Stimulated activated CD4-positive, alpha-beta T cell treated with anti-CD3 and anti-CD28 coated beads, Interleukin-1b, Interleukin-23, amount 100 ng/mL, for 48 hours (primary cell): ENCODE measurements around the gene CDC20B.

Source experiments
- DNase-seq: peaks from one replicate; pipeline ENCODE4 v3.0.0-alpha.2; 2020

CDC20B gene, protein sequence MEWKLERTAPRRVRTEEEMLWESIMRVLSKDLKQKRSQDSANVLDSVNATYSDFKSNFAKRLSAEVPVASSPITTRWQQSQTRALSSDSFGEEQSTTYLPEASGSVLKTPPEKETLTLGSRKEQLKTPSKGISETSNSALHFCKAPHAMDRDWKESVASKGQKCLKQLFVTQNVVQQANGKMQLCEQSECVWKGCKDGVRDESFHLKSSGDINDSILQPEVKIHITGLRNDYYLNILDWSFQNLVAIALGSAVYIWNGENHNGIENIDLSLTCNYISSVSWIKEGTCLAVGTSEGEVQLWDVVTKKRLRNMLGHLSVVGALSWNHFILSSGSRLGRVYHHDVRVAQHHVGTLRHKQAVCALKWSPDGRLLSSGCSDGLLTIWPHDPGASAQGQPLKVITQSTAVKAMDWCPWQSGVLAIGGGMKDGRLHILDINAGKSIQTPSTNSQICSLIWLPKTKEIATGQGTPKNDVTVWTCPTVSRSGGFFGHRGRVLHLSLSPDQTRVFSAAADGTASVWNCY

GRCh38 chr5:55172937-55173686 lies at the start of gene CDC20B:
TSS of gene CDC20B (minus strand) at chr5:55173177. CDS start at chr5:55173000, 177 bp downstream.
- DNase-seq, result peak; percentile 64

- no peak for DNase-seq
Measured at GRCh38 chr5:55222092-55222984, 49.4 kb upstream of the CDC20B start.

GRCh38 chr5:55220433-55221185 lies 47.6 kb upstream of the CDC20B start:
- no peak for DNase-seq

DNA sequence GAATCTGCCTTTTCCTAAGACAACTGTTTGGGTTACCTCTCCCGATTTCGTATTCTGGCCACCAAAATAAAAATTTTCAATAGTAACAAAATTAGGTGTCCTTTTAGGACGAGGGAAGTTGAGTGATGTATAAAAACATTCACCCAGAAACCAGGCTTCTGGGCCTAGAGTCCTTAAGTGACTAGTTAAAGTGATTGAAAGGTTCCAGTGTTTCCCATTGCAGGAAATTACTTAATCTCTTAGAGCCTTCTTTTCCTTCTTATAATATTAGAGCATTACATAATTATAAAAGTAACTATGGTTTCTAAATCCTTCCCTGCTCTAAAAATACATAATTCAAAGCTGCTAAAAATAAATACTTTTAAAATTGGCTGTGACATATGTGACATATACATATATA lies 46.8 kb upstream of the CDC20B start:
- no peak for DNase-seq

GRCh38 chr5:55218967-55219366 lies 46.0 kb upstream of the CDC20B start:
- no peak for DNase-seq

DNA sequence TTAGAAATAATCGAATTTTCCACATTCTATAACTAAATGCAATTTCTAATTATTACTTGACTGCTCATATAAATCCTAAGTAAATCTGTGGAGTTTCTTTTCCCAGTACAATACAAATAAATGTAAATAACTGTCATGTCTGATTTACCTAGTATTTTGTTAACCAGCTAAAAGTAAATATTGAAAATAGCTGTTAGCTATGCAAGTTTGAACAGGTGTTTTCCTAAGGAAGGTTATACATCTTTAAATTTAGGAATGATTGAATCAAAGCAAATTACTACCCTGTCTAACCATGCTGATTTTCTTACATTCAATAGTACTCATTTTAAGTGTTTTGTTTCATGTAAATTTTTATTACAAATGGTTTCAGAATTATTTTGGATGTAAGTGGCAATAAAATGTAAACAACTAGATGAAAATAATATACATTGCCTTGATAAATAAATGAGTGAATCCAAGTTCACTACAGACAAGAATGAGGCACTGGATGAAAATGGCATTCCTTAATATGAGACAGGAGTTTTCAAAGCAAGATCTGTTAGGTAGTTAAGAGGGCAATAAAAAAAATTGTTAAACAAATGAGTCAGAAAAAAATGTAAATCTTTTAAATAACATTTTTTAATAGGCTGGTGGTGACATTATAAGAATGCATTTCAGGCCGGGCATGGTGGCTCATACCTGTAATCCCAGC lies 38.4 kb upstream of the CDC20B start:
- DNase-seq, result no peak

GRCh38 chr5:55205001-55205400 lies 32.0 kb upstream of the CDC20B start:
- no peak for DNase-seq

DNA sequence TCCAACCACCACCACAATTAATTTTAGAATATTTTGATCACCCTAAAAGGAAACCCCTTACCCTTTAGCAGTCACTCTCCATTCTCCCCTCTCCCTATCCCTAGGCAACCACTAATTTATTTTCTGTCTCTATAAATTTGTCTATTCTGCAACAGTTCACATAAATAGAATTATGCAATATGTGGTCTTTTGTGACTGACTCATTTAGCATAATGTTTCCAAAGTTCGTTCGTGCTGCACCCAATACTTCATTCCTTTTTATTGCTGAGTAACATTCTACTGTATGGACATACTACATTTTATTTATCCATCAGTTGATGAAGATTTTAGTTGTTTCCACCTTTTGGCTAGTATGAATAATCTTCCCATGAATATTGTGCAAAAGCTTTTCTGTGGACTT lies 18.2 kb upstream of the CDC20B start:
- DNase-seq, result no peak

DNA sequence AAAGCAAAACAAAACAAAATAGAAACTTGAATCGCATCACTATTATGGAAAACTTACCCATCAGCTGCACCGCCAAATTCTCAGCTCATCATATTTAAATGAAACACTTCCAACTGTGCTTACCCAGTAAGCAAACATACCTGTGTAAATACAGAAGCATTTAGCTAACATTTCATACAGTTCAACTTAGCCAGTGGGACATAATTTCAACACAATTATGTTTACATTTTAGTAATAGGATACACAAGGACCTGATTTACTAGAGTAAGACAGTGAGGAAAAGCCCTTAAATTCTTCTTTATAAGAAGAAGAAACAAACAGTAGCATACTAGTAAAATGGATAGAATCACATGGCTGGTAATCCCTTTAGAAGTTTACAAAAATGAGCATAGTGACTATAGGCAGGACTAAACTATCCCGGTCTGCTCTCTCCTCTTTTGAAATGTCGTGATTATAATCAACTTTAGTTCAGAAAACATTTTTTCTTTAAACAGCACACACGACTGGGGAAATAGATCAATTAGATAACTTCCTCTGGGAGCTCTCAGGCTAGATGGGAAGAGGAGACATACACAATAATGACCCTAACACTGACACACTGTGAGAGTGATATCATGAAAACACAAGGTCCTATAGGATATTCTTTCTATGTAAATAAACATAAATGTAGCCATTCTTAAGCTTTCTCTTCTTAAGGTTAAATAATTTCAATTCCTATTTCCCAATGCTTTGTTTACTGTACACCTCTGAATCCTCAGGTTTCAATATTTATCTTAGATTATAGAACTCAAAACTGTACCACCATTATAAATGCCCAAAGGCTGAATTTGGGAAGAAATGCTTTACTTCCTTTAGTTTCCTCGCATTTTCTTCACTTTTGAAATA lies 15.9 kb upstream of the CDC20B start:
- no peak for DNase-seq

DNA sequence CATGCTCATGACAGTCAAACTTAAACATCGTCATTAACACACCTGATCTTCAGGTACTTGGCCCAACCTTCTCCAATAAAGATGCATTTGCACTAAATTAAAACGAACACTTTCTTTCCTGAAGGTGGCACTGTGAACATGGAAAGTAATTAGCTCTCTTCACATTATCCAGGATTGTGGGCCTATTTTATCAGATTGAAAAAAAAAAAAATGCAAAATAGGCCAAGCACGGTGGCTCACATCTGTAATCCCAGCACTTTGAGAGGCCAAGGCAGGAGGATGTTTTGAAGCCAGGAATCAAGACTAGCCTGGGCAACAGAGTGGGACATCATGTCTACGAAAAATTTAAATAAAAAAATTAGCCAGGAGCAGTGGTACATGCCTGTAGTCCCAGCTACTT lies 14.4 kb upstream of the CDC20B start:
- no peak for DNase-seq

GRCh38 chr5:55180016-55180415 lies 7.0 kb upstream of the CDC20B start:
- no peak for DNase-seq

DNA sequence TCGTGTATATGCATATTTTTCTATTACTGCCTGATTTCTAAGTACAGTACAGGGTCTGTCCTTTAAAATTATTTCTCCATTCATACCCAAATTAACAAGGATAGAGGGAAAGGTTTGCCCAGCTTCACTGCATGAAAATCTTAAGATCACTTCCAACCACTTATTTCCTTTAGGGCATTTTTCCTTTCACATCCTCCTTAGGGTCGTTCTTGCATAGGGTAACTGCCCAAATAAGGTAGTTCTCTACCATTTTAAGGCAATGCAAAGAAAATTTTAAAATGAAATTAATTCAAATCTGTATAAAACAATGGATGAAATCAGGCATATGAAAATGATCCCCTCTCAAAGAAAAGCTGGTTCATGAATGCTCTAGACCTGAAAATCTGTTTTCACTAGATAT lies 4.1 kb upstream of the CDC20B start:
- no peak for DNase-seq

DNA sequence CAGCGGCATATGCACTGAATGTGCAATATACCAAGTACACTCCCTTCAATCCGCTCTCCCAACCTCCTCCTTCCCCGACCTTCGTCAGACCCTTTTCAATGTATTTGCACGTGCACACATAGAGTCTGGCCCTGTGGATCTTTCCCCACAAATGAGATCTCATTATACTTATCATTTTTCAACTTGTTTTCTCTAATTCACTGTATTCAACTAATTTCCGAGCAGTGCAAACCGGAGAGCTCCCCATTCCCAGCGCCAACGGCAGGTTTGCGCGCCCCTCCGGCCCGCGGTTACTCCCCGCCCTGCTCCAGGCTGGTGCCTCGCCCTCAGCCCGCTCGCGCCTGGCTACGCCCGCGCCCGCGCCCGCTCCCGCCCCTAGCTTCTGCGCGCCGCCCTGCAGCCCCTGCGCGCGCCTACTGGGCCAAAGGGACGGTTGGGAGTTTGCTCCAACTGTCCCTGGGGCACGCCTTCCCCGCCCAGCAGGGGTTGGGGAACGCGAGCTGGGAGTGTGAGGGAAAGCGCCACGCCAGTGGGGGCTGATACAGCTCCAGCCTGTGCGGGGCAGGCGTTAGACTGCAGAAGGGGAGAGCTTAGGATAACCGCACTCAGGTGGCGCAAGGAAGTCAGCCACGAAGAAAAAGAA lies 3.3 kb upstream of the CDC20B start:
- peak; percentile 10 for DNase-seq

- DNase-seq, result no peak
Measured at GRCh38 chr5:55175781-55176175, 2.8 kb upstream of the CDC20B start.

GRCh38 chr5:55173687-55174230 lies 782 bp upstream of the CDC20B start:
- DNase-seq, result no peak

DNA sequence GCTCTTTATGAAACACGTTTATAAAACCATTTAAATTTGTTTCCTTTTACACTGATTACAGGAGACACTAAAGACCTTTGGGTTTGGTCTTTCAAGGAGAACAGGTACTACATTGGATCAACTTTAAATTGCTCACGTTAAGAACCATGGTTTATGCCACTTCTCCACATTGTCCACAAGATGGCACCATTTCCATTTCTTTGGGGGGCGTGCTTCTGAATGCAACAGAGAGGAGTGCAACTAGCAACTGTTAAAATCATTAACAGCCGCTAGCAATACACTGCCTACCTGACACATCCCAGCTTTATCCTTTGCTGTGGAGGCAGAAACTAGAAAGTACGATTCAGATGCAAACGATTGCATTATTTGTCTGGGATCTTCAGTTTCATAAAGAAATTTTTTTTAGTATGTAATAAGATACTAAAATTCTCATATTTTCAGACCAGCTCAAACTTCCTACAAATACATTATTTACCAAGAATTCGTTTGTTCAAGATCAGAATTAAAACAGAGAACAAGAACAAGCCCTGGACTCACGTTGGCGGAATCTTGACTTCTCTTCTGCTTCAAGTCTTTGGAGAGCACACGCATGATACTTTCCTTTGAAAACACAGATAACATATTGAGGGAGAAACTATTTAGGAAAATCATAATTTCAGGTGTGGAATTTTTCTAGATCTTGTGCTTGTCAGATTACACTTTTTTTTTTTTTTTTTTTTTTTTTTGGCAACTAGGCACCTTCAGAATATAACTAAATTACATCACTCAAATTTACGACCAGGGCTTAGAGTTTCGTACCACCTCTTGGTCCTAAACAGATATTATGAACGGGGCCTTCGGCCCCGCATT lies 702 bp downstream of the CDC20B start:
- DNase-seq, result peak; percentile 65

- no peak for DNase-seq
Measured at GRCh38 chr5:55171471-55171870, 1.5 kb downstream of the CDC20B start.

- no peak for DNase-seq
Measured at GRCh38 chr5:55162666-55163065, 10.3 kb downstream of the CDC20B start.
